GM19324 (cell line): Measurements from ENCODE around the gene IL17C.
"Not testable (repeated sequence)": the region's sequence is repeated elsewhere in the genome, so short reads cannot be mapped to it uniquely, and the experiment has no call there.

Experiments
- ATAC-seq: cut with Tn5 transposase; IDR thresholded peaks from one replicate; pipeline ENCODE4 v1.9.1; 2021; ENCODE audit warnings: mild to moderate bottlenecking, moderate library complexity; ENCODE audit not compliant: unreplicated experiment, low FRiP score

Gene IL17C

DNA sequence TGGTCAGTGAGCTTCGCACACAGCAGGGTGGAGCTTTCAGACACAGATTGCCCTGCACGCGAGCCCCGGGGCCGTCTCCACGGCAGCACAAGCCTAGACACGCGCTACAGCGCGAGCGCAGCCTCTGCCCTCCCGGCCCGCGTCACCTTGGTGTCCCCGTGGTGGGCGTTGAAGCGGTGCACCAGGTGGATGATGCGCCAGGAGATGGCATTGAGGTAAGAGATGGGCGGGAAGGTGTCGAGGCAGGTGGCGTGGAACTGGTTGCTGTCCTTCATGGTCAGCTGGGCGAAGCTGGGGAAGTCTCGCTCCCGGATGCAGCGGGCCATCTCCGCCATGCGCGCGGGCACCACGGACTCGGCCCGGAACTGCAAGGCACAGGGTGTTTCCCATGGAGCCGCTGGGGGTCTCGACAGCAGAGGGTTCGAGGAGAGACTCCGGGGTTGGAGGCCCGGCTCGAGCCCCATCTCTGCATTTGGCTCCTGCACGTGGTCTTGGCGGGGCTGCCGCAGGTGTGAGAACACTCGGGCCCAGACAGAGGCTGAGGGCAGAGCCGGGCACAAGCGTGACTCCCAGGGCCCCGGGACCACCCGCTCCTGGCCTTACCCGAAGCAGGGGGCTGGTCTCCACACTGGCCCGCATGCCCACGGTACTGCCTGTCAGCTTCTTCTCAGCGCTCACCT, 16.8 kb downstream of the IL17C start:
- no peak for ATAC-seq

DNA sequence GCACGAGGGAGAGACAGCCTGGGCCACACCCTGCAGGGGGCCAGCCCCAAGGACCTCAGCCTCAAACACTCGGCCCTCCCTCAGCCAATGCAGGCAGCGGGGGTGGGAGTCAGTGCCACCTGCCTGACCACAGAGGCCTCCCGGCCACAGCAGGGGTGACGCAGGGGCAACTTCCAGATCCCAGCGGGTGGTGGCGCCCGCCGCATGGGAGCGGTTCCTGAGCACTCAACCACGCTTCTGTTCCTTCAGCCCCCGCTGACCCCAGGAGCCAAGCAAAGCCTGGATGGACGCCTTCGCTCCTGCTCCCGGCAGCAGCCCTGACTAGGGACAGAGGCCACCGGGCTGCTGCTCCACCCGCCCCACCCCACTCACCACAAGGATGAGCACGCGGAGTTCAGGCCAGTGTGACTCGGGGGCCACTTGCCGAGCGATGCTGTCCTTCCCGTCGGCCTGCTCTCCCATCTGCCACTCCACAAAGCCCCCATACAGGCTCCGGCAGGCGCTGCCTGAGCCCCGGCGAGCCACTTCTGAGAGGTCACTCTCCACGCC, 17.4 kb downstream of the IL17C start:
- no peak for ATAC-seq

DNA sequence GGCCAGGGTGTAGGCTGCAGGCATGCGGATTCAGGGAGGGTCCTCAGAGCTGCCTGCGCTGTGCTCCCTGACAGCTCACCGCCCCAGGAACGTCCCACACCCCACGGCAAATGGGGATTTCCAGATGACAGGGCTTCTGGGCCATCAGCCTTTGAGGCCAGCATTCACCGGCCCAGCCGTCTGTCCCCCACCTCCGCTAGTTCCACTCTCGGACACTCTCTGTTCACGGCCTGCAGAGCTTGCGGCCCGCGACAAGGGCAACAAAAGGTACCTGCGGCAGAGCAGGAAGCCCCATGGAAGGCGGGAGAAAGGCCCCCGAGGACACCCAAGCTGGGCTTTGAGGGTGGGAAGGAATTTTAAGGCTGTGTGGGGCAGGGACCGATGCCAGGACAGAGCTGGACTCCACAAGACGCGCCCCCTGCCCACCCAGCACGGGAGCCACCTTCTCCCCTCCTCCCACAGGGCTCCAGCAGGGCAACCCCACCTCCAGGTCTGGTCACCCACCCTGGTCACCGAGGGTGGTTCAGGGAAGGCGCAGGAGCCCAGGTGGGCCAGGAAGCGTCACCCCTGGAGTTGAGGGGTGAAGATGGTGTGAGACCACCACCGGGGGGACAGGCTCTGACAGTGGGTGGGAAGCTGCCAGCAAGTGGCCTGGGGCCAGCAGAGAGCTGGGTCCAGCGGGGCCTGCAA, 18.1 kb downstream of the IL17C start:
- no peak for ATAC-seq

DNA sequence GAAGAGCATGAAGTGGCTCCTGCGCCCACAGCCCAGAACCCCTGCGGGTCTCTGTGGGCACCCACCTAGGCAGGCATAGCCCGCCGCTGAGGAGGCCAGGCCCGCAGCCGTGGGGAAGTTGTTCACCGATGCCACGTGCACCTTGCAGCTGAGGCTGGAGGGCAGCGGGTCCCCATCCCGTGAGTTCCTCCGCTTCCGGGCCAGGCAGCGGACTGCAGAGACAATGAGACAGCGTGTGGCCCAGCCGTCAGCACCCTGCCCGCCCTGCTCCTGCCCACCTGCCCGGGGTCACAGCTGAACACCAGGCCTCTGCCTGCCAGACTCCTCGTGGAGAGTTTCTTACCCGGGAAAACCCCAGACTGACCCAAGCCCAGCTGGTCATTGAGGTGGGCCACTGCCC, 19.0 kb downstream of the IL17C start:
- no peak for ATAC-seq

DNA sequence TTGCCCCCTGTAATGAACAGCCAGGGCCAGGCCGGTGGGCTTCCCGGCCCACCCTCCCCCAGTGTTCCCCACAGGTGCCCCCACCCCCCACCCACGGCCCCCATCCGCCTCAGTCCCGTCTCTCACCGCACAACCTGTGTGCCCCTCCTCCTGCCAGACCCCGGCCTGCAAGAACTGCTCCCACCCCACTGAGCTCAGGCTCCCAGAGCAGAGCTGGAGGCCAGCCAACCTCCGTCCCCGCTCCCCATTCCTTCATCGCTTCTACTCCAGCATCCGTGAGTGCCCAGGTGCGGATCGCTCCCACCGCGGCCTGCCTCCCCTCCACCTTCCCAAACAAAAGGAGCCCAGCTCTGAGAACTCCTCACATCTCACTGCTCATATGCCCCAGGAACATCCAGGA, 20.3 kb downstream of the IL17C start:
- ATAC-seq, result no peak

DNA sequence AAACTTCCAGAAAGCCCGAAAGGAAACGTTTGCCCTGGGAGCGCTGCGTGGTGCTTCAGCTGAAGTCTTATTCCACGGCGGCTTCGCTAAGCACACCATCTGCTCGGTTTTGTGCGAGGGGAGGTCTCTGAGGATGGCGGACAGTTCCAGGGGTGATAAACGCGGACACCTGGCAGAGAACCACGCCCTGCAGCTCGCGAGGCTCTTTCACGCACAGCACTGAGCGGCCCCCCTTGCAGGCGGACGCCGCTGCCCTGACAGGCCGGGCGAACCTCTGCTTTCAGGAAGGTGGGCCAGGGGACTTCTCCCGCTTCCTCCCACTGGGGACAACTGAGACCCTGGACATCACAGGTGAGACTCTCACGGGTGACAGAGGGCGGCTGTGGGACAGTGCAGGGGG, 20.8 kb downstream of the IL17C start:
- no peak for ATAC-seq

DNA sequence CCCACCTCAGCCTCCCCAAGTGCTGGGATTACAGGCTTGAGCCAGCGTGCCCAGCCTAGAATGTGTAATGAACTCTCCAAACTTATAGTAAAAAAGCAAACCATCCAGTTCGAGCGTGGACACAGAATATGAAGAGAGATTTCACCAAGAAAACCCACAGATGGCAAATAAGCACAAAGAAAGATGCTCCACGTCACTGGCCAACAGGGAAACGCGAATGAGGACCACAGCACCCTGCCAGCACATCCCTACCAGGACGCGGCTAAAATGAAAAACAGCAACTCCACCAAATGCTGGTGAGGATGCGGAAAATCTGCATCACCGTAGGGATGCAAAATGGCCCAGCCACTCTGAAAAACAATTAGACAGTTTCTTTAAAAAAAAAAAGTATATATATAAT, 23.1 kb downstream of the IL17C start:
- ATAC-seq, result no peak

DNA sequence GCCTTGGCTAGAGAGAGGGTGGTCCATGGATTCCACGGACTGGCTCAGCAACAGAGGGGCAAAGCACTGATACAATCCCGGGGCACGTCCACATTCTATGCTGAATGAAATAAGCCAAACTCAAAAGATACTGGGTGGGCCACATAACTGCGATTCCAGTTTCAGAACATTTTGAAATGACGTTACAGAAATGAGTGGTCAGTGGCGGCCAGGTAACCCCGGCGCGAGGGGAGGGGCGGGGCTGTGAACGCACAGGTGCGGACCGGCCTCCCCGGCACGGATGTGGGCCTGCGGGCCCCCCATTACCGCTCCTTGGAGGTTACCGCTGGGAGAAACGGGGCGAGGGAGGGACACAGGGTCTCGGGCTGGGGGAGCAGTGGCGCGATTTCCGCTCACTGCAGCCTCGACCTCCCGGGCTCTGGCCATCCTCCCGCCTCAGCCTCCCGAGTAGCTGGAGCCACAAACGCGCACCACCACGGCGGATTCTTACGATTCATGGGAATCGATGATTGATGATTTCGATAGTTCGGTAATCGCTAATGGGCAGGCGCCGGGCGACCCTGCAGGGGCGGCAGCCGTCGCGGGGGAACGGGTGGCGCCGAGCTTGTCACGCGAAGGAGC, 24.0 kb downstream of the IL17C start:
- no peak for ATAC-seq

DNA sequence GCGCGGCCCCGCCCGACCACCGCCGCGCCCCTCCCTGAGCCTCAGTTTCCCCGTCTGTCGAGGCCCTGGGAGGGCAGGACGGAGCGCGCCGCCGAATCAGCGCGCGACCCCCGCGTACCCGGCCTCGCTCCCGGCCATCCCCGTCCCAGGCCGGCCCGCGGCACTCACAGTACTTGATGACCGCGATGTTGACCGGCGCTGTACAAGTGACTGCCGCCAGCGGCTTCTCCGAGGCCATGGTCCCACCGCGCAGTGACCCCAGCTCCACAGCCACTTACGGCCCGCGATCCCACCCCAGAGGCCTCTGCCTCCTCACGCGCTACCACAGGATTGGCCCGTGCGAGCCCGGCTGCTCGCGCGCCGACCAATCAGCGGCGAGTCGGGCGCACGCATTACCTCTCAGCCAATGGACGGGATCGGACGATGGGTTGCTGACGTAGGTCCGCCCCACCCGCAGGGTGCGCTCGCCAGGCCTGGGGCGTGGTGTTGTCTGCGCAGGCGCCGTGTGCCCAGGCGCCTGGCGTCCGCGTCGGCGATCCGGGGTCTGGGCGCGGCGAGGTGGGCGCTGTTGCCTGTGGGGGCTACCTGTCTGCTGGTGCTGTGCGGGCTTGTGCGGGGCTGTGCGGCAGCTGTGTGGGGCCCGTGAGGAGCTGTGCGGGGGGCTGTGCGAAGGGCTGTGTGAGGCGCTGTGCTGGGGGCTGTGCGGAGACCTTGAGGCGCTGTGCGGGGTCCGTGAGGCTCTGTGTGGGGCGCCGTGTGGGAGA, 24.7 kb downstream of the IL17C start, which contains the start of gene MVD:
MVD (minus strand) TSS at position 249 of the 764 bp plus-strand sequence; CDS start at position 238, 11 bp downstream.
- ATAC-seq, result peak; percentile 98

DNA sequence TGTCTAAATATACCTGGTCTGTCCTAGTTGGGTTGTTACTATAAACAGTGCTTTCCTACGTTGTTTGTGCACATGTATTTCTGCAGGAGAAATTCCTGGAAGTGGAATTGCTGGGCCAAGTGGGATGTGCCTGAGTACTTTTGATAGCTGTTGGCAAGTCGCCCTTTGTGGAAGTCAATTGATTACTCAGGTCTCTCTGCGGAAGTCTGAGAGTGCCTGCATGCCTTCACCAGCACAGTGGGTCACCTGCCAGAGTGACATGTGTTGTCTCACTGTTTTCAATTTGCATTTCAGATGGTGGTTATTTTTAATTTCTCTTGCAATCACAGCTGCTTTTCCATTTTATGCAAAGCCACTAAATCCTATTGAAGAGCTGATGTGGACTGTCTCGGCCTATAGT, 26.8 kb downstream of the IL17C start:
- ATAC-seq, result no peak

DNA sequence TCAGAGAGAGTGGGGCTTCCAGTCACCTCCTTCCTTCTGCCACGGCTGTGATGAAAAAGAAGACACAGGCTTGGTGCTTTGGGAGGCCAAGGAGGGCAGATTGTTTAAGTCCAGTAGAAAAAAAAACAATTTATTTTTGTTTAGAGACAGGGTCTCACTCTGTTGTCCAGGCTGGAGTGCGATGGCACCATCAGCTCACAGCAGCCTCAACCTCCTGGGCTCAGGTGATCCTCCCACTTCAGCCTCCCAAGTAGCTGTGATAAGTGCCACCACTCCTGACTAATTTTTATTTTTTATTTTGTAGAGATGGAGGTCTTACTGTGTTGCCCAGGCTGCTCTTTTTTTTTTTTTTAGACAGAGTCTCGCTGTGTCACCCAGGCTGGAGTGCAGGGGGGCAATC, 27.2 kb downstream of the IL17C start:
- ATAC-seq, result no peak

DNA sequence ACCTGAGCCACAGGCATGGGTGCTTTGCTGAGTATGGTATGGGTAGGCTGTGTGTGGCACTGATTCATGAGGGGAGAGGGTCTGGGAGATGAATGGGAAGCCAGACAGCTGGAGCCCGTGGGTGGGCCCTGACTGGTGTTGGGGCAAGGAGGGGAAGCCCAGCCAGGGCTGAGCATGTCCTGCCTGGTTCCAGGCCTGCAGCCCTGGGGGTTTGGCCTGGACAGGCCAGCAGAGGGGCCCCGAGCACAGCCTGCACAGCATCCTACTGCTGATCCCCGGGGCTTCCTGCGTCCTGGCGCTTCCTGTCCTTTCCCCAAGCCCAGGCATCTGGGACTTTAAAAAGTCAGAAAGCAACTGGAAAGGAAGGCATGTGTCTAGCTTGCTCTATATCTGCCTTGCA, 29.1 kb downstream of the IL17C start:
- no peak for ATAC-seq

DNA sequence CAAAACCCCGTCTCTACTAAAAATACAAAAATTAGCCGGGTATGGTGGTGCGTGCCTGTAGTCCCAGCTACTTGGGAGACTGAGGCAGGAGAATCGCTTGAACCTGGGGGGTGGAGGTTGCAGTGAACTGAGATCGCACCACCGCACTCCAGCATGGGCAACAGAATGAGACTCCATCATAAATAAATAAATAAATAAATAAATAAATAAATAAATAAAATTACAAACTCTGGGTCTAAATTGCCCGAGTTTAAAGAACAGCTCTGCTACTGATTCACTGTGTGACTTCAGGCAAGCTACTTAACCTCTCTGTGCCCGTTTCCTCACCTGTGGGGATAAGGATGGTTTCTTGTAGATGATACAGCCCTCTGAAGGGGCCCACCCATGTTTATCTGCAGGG, 31.1 kb downstream of the IL17C start:
- not testable (repeated sequence) for ATAC-seq

DNA sequence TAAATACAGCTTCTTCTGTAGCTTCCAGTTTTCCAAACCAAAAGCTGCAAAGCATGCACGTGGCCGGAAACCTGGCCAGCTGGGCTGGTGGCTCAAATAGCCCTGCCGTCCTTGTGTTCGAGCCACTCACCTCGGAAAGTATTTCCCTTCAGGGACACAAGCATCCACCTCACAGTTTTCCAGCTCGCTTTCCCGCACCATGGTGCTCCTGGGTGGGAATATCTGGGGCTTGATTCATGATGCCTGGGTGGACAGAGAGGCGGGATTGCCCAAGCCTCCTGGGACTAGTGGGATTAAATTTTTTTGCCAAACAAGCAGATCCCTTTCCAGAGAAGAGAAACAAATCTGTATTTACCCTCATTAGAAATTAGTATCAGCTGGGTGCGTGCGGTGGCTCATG, 31.6 kb downstream of the IL17C start:
- no peak for ATAC-seq

DNA sequence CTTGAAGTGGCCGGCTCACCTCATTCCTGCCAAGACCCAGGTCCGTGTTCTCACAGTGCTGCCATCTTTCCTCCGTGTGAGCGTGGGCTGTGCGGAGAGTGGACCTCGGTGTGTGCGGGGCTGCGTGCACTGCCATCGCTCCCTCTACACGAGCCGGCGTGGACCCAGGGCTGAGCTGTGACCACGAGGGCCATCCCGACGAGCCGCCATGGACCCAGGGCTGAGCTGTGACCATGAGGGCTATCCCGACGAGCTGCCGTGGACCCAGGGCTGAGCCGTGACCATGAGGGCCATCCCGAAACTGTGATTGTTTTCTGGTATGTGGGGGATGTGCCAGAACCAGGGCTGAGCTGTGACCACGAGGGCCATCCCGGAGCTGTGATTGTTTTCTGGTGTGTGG, 33.4 kb downstream of the IL17C start:
- ATAC-seq, result no peak

DNA sequence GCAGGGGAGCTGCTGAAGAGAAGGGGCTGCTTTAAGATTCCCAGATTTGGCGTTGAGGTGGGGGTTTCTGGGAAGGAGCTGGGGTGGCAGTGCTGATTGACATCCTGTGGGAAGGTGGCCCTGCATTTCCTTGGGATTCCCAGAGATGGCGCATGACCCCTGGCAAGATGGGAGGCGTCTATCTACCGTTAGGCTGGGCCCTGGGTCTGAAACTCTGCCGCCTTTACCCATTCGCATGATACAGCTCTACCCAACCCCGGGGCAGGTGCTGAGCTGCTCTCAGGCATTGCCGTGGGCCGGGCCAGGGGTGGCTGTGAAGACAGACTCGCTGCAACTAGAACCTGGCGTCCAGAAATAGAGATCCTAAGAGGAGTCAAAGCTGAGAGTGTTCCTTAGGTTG, 34.4 kb downstream of the IL17C start:
- no peak for ATAC-seq

DNA sequence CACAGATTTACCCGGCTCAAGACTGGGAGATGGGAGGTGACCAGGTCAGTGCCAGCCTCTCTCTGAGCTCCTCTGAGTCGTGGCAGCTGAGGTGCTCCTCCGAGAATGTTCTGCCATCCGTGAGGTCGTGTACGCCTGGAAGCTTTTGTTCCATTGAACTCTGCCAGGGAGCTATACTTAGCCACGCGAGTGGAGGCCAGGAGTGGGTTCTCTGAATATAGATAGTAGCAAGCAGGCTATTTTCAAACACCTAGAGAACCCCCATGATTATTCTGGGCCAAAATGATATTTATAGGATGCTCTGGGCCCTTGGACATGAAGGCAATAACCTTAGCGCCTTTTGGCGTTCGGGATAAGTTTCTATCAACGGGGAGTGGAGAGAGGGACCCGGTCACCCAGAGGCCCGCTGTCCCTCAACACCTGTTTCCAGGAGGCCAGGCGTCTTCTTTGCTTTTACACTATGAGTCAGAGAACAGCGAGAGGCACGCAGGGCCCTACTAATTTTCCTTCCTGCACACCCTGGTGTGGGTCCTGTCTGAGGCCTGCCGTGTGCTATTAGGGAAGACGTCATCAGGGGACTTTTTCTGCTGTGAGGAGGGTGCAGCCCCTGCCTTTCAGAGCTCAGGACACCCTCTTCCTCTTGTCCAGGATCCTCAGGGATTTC, 35.5 kb downstream of the IL17C start:
- ATAC-seq, result no peak

DNA sequence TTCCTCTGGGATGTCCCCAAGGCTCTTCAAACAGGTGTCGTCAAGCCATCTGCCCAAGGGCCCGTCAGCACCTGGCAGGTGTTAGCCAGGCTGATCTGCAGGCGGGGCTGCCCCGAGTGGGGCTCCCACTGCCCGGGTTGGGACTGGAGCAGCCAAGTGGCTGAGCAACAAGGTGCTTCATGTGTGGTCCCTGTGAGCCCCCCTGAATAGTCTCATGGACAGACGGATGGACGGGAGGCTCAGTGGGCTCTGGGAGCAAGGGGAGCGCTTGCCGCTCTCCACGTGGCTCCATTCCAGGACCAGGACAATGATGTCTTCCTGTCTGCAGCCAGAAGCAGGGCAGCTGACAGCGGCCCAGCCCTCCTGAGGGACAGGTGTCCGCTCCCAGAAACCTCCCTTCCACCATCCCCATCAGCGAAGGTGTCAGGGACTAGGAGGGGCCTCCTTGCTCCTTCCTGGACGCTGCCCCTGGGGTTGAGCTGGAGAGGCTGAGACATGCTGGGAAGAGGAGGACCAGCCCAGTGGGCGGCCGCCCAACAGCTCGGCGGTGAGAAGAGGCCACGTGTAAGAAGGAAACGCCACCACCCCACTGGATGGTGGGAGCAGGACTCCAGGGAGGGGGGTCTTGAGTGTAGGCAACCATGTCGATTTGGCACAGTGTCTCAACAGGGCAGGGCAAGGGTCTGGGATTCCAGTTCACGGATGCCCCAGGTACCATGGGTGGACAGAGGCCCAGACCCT, 38.3 kb downstream of the IL17C start:
- no peak for ATAC-seq

DNA sequence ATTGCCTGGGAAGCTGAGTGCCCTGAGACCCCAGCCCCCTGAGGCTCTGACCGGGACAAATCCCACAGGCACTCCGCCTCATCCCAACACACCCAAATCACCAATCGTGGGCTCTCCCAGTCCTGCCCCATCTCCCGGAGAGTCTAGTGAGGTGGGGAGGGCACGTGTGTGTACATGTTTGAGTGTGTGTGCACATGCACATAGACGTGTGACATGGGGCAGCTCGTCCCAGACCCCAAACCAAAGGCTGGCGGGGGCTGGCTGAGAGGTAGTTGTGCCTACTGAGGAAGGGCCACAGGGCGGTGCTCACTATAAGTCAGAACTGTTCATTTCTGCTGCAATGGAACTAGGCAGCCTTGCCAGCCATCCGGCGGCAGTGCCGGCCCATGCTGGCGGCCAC, 39.3 kb downstream of the IL17C start:
- ATAC-seq, result no peak
